ENCODE measurements around the gene PRR3.

Gene PRR3

DNA sequence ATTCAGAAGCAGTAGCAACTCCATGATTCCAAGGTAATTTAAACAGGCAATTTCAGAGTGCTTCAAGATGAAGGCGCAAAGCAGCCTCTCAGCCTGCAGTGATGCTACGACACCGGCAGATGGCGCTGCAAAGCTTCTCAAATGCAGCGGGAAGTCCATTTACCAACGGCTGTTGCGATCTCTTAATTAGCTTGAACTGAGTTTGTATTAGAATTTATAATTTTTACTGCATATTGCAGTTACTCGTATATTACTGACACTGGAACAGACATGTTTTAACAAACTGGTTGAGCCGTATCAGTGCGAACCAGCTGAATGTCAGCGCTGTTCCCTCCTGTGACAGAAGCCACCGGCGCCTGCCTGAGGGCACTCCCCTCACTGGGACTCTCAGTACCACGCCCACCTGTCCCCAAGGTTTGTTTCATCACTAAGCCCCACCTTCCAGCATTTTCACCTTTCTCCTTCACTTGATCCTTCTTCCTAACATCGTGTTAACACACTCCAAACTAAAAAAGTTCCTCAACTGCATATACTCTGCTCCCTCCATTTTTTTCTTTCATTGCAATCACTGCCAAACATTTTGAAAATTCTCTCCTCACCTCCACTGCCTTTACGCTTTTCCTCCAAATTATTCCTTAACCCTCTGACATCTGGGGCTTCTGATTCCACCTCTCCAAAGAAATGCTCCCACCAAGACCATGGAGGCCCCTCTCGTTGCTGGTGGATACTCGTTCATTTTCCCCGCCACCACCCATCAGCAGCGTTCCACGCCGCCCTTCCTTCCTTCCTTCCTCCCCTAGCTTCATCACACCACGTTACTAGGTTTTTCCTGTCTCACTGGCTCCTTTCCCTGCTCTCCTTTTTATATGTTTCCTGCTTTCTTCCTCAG, 15.3 kb upstream of the PRR3 start:
- peak; percentile 86 for DNase-seq

DNA sequence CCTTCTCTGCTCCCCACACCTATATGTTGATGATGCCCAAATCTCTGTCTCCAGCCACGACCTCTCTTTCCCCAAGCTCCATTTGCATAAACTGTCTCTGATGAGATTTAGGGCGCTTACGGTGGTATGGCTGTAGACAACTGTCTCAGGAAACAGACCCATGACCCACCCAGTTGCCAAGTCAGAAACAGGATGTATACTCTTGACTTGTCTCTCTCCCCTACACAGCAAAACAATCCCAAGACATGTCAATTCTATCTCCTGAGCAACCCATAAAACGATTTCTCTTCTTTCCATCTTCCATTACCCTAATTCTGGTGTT, 14.7 kb upstream of the PRR3 start:
- peak; percentile 63 for DNase-seq

DNA sequence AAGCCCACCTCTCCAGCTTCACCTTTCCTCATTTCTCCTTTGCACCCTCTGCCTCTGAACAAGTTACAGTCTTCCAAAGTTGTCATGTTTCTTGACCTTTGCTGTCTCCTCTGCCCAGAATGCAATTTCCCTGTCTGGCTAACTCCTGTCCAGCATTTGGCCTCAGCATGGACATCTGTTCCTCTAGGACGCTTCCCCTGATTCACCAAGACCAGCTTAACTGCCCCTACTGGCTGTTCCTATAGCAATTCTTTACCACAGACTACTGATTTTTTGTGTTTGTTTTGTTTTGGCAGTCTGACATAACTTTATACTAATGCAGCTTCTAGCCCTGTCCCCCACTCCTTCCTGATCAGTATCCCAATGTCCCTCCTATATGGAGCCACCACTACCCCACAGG, 14.2 kb upstream of the PRR3 start:
- DNase-seq = no peak

DNA sequence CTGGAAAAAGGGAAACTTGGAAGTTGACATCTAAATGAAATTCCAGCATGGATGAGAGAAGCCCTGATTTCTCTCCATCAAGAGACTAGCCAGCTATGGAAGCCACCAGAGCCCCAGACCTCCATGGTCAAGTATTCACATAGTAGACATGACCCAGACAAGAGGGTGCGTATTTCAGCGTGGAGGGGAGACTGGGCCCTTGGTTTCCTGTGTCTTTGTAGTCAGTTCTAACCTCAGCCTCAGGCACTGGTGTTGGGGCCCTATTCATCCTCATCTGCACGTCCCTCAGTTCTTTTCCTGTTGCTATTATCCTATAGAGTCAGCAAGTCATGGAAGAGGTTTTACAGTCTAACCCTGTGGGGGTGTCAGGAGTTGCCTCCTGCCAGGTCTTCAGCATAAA, 13.3 kb upstream of the PRR3 start:
- DNase-seq = peak; percentile 56

DNA sequence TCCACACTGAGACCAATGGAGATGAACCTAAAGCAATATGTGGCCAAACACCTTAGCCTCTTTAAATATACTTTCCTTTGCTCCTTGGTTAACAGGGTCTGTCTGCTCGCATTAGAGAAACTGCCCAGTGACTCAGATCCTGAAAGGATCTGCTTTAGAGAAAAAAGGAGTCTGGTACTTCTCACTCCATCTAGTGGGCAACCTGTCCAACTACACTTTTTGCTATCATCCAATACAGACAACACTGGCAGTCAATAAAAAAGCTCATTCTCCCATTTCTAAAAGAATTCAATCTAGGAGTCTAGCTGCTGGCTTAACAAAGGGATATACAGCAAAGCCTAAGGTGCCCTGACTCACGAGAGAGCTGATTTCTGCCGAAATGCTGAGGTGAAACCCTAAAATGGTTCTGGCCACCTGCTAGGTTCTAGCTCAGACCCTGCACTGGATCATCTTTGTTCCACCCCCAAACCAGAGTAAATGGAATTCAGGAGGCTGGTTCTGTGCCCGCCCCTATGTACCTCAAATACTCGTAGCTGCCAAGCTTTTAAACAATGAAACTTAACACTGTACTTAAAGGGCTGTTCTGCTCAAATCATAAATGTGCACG, 12.3 kb upstream of the PRR3 start:
- DNase-seq = peak; percentile 69

DNA sequence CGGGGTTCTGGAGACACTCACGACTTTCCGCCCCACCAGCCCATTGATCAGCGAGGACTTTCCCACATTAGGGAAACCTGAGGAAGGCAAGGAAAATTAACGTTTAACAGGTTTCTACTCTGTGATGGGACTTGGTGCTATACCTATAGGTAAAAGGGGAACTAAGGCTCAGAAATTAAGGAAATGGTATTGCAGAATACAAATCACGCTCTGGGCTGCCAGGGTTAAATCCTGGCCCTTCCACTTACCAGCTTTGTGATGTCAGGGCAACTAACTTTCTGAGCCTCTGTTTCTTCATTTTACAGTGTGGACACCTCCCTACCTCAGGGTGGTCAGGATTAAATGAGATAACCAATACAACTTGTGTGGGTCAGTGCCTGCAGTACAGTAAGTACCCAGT, 9.6 kb upstream of the PRR3 start:
- no peak for DNase-seq

GRCh38 chr6:30548375-30548774, 8.7 kb upstream of the PRR3 start:
- DNase-seq = no peak

- DNase-seq = no peak
Observed at GRCh38 chr6:30554404-30554803, 2.7 kb upstream of the PRR3 start.

- DNase-seq = no peak
Observed at GRCh38 chr6:30554962-30555815, 1.9 kb upstream of the PRR3 start.

GRCh38 chr6:30555816-30556065, 1.4 kb upstream of the PRR3 start:
- DNase-seq = no peak

DNA sequence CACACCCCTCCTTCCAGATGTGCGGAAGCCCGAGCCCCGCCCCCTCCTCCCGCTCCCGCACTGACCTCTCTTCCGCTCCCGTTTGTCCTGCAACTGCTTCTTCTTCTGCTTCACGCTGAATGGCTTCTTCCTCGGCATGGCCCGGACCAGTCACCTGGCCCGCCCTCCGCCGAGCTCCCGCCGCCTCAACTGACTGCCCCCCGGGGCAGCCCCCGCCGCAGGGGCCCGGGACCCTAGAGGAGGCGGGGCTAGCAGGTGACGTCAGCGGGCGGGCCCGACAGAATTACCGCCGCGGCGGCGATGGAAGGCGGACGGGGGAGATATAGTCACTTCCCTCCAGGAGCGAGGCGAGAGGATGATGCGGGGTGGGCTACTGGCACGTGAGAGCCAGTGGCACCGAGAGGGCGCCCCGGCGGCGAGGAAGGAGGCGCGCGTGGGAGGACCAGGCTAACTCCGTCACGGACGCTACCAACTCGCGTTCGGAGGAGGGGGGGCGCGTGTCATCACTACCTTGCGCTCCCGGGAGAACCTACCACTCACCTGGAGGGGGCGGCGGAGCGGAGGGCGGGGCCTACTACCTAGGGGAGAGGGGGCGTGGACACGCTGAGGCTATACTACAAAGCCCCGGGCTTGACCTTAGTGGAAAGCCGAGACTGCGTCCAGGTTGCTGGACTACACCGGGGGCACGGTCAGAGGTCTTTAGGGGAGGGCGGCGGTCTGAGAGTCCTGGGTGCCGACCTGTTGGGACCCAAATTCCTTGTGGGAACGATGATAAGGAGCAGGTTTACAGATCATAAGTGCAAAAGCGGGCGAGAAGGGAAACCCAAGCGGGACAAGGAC, 809 bp upstream of the PRR3 start, which contains the start of gene GNL1:
GNL1 (minus strand) TSS at position 424 of the 840 bp plus-strand sequence; CDS start at position 138, 286 bp downstream.
- DNase-seq = peak; percentile 98

- peak; percentile 69 for DNase-seq
Observed at GRCh38 chr6:30557683-30557981, 537 bp downstream of the PRR3 start.

GRCh38 chr6:30560930-30561329, 3.8 kb downstream of the PRR3 start:
- DNase-seq = no peak

- no peak for DNase-seq
Observed at GRCh38 chr6:30562470-30563425, 5.7 kb downstream of the PRR3 start.

- no peak for DNase-seq
Observed at GRCh38 chr6:30564114-30564513, 7.0 kb downstream of the PRR3 start.

DNA sequence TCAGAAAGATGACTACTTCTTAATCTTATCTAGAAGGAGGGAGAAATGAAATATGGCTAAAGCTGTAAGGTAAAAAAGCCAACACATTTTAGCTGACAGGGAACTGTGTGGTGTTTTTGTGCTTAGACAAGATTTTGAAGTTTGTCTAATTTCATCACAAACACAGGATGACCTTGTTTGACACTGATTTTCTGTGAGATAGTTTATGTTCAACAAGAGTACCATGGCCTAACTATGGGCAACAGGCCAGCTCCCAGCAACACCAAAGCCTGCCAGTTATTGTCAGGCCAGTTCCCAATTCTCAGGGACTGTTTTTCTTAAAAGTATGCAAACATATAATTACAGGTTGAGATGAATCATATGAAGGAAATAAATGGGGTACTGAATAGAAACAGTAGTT, 8.7 kb downstream of the PRR3 start:
- DNase-seq = no peak

DNA sequence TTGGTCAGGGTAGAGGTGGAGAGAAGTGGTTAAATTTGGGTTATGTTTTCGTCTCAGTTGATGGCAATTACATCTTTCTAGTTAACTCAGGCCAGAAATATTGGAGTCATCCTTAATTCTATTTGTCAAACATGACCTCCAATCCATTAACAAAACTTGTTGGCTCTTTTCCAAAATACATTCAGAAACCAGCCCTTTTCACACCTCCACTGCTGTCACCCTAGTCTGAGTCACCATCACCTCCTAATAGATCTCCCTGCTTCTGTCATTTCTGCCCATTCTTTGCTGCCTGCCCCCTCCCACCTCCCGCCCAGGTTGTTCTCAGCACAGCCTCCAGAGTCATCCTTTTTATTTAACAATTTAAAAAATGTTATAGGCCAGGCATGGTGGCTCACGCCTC, 11.2 kb downstream of the PRR3 start:
- DNase-seq = peak; percentile 50

DNA sequence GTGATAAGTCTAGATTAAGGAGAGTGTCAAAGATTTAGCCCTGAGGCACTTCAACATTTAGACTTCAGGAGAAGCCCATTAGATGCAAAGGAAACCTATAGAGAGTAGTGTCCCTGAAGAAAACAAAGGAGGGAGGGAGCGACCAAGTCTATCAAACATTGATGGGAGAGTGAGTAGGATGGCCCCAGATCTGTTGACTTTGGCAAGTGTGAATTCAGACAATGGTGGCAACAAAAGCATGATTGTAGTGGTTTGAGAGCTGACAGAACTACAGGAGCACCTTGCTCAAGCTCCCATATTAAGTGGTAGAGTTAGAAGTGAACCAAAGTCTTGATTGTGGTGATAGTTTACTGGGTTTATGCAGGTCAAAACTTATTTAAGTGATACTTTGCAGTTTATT, 13.2 kb downstream of the PRR3 start:
- DNase-seq = no peak

- DNase-seq = no peak
Observed at GRCh38 chr6:30570740-30571074, 13.6 kb downstream of the PRR3 start.

- DNase-seq = peak; percentile 99
Observed at GRCh38 chr6:30571075-30571761, 14.1 kb downstream of the PRR3 start, which contains the start of gene ABCF1. Gene ABCF1, plus strand, starts transcription at chr6:30571442. Its CDS starts 46 bp downstream, at chr6:30571488.

DNA sequence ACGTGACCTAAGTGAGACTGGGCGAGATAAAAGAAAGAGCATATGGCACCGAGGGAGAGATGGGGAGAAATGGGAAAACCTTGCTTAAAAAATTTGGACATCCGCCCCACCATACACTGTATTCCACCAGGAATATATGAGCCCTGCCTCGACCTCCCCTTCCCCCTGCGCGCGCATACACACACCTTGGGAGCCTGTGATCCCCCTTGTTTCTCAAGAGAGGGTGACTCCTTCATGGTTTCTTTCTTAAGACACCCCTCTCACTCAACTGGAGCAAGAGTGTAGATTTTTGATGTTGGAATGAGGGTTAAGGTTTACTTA, 14.6 kb downstream of the PRR3 start:
- DNase-seq = no peak

- no peak for DNase-seq
Observed at GRCh38 chr6:30572148-30572547, 15.1 kb downstream of the PRR3 start.
